SH-SY5Y (cell line): Measurements from ENCODE around the gene SYMPK.

Experiments used
- GATA2 ChIP-seq: IDR thresholded peaks from 2 replicates; pipeline ENCODE4 v1.6.1; 2011; ENCODE audit warnings: mild to moderate bottlenecking, low read depth, low read length
- GATA3 ChIP-seq: IDR thresholded peaks from 2 replicates; pipeline ENCODE4 v1.6.1; 2011; ENCODE audit warnings: low read depth, mild to moderate bottlenecking, low read length, moderate library complexity

DNA sequence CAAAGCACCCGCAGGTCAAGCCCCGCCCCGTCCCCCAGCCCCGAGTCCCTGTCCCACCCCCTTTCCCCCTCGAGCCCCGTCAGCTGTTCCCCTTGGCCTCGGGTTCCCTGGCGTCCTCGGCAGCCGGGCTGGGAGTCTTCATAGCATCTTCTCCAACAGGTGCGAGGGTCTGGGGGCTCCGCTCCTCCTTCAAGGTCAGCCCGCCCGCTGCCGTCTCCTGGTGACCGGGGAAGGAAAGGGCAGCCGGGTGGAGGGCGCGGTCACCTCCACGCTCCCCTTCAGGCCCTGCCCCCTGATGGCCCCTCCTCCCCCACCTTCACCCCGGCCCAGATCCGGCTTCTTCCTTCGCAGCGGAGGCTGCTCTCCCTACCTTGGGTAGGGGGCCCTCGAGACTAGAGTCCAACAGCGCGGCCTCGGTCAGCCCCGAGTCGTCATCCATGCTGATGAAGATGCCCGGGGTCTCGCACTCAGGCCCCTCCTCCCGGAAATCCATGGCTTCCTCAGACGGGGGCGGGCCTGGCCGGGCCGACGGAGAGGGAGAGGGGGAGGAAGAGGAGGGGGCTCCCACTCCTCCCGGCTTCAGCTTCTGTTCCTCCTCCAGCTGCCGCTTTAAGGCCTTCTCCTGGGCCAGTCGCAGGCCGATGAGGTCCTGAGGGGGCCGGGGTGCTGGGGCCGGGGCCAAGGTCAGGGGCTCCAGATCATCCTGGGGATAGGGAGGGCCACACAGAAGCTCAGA is 47.3 kb downstream of the SYMPK start:
- TF ChIP-seq GATA3: no peak
- no peak for TF ChIP-seq GATA2
